Measurements from ENCODE around the gene PRLR.

PRLR gene

DNA sequence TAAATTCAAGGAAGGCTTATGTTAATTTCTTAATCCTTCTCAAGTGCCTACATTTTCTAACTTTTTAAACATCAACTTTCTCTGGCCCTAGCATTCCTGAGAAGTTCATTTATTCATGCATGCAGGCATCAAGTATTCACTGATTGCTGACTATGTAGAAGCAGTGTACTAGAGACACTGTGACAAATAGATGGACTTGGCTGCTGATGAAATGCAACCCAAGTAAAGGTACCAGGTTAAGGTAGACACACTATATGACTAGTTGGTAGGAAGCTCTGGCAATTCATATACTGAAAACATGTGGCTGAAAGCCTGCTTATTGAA lies 66.6 kb downstream of the PRLR start:
- no peak for DNase-seq
- H2BK15ac ChIP-seq (ENCODE audit: low read depth, poor library complexity, severe bottlenecking), result no peak overlapping the region

DNA sequence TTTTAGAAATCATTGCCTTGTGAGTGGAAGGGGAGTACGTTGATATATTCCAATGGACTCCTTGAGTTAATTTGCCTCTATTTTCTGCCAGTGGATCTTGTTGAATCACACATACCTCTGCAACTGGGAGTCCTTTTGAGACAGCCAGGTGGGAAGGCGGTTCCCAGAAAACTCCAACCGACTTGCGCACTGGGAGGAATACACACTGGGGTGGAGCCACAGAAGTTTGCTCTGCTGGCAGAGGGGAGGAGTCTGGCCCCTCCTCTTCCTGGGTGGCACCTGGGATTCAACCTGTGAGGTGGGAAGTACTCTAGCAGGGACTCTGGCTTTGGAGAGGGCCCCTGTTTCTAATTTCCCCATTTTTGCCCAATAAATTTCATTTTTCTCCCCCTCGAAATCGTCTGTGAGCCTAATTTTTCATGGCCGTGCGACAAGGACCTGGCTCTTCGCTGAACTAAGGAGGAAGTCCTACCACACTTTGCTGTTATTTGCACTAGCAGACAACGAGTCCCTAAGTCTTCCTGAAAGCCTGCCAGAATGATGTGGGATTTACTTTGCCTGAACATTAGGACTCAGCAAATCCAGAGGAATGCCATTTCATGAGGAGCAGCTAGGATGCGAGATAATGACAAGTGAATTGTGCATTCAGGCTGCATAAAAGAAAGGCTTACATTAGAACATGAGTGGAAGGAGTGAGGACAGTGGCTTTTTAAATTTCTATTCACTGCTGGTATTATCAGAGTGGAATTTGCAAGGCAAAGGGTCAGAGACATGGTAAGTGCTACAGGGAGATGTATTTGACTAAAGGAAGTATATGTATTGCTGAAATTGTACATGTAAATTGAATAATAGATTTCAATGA lies 67.2 kb downstream of the PRLR start:
- Histone ChIP-seq H3K4me2 (ENCODE audit: low read length, poor library complexity, severe bottlenecking) (no peak overlapping the region), H3K4ac (ENCODE audit: low read depth in 1 of 2, low read length in 2 of 2) (no peak overlapping the region), H3K18ac (ENCODE audit: low read depth in 1 of 2, low read length in 2 of 2) (no peak overlapping the region), H2BK5ac (ENCODE audit: low read depth, low read length, poor library complexity, severe bottlenecking) (no peak overlapping the region), H3K23ac (ENCODE audit: low read length in 2 of 2) (no peak overlapping the region), H3K9me3 (ENCODE audit: control insufficient read depth, low read length) (no peaks in the 10 kb centered on the region), H2AK5ac (ENCODE audit: low read length, severe bottlenecking) (no peak overlapping the region), H2BK15ac (ENCODE audit: low read depth, poor library complexity, severe bottlenecking) (no peak overlapping the region), H2BK120ac (ENCODE audit: low read depth, low read length) (no peak overlapping the region), H3K79me1 (replicated peaks; ENCODE audit: low read length, poor library complexity, severe bottlenecking) (no peaks in the 10 kb centered on the region), H3K14ac (ENCODE audit: low read length in 2 of 2) (no peak overlapping the region), H3K4me1 (ENCODE audit: control insufficient read depth, insufficient read depth, low read depth, low read length) (no peaks in the 10 kb centered on the region), H2AFZ (ENCODE audit: low read depth, low read length) (no peak overlapping the region), H4K91ac (ENCODE audit: low read length) (no peak overlapping the region), H3K36me3 (ENCODE audit: control insufficient read depth in 1 of 2, insufficient read depth in 2 of 2, low read depth in 1 of 2, low read length in 2 of 2) (no peaks in the 10 kb centered on the region), H4K8ac (ENCODE audit: low read length) (no peak overlapping the region), H3K9ac (ENCODE audit: low read length) (no peak overlapping the region), H3K4me3 (ENCODE audit: insufficient read depth in 1 of 2, low read depth in 1 of 2, low read length in 2 of 2) (no peak overlapping the region), H3K27me3 (ENCODE audit: control insufficient read depth in 1 of 2, insufficient read depth in 1 of 2, low read length in 2 of 2) (no peaks in the 10 kb centered on the region), H3K27ac (ENCODE audit: low read length, poor library complexity, severe bottlenecking) (no peak overlapping the region), H2BK12ac (ENCODE audit: low read length in 2 of 2) (no peak overlapping the region)
- 90% methylated on average over 11 of the region's 11 CpGs for WGBS
- DNase-seq, result no peak

More for the DNA sequence above, 66.6 kb downstream of the PRLR start:
- H3K18ac ChIP-seq (ENCODE audit: low read depth in 1 of 2, low read length in 2 of 2), result no peak overlapping the region
- H3K27ac ChIP-seq (ENCODE audit: low read length, poor library complexity, severe bottlenecking), result no peak overlapping the region
- H4K8ac ChIP-seq (ENCODE audit: low read length), result no peak overlapping the region
- no peaks in the 10 kb centered on the region for H3K4me1 ChIP-seq (ENCODE audit: control insufficient read depth, insufficient read depth, low read depth, low read length)
- no peak overlapping the region for H2AK5ac ChIP-seq (ENCODE audit: low read length, severe bottlenecking)
- no peak overlapping the region for H2AFZ ChIP-seq (ENCODE audit: low read depth, low read length)
- H3K9me3 ChIP-seq (ENCODE audit: control insufficient read depth, low read length), result no peaks in the 10 kb centered on the region
- no peak overlapping the region for H3K9ac ChIP-seq (ENCODE audit: low read length)
- no peak overlapping the region for H3K4me3 ChIP-seq (ENCODE audit: insufficient read depth in 1 of 2, low read depth in 1 of 2, low read length in 2 of 2)
- no peaks in the 10 kb centered on the region for H3K36me3 ChIP-seq (ENCODE audit: control insufficient read depth in 1 of 2, insufficient read depth in 2 of 2, low read depth in 1 of 2, low read length in 2 of 2)
- no peaks in the 10 kb centered on the region for H3K79me1 ChIP-seq (replicated peaks; ENCODE audit: low read length, poor library complexity, severe bottlenecking)
- H2BK5ac ChIP-seq (ENCODE audit: low read depth, low read length, poor library complexity, severe bottlenecking), result no peak overlapping the region
- H3K4me2 ChIP-seq (ENCODE audit: low read length, poor library complexity, severe bottlenecking), result no peak overlapping the region
- H2BK12ac ChIP-seq (ENCODE audit: low read length in 2 of 2), result no peak overlapping the region
- H4K91ac ChIP-seq (ENCODE audit: low read length), result no peak overlapping the region
- no peaks in the 10 kb centered on the region for H3K27me3 ChIP-seq (ENCODE audit: control insufficient read depth in 1 of 2, insufficient read depth in 1 of 2, low read length in 2 of 2)
- no peak overlapping the region for H2BK120ac ChIP-seq (ENCODE audit: low read depth, low read length)
- no peak overlapping the region for H3K23ac ChIP-seq (ENCODE audit: low read length in 2 of 2)
- H3K14ac ChIP-seq (ENCODE audit: low read length in 2 of 2), result no peak overlapping the region
- H3K4ac ChIP-seq (ENCODE audit: low read depth in 1 of 2, low read length in 2 of 2), result no peak overlapping the region

DNA sequence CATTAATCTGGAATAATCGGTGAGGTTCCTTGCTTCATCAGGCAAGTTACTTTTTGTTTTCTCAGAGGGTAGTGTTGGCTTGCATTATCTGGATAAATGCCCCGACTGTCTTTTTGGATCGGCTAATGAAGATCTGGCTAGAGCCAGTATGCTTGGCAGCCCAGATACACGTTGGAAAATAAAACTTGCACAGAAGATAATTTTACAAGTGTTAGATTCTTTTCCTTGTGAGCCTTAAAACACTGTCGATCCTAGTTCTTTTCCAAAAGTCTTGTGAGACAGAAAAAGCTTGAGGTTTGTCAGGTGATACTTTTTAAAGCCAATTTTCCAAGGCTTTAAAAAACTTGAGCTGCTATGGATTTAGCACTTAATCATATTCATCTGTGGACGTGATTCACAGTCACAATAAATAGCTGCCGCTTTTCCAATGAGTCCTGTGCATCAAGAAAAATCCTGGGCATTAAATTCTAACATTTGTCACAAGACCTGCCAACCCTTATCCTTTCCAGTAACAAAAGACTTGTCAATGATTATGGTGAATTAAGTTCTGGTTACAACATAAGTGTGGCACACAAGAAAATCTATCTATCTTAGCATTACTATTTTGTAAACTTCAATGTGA lies 68.5 kb downstream of the PRLR start:
- DNase-seq, result no peak
- Histone ChIP-seq H3K4me3 (ENCODE audit: insufficient read depth in 1 of 2, low read depth in 1 of 2, low read length in 2 of 2) (peak overlapping the region in 1 of 2 experiments; percentile 36), H2AFZ (ENCODE audit: low read depth, low read length) (no peak overlapping the region), H2BK12ac (ENCODE audit: low read length in 2 of 2) (no peak overlapping the region), H3K4me2 (ENCODE audit: low read length, poor library complexity, severe bottlenecking) (no peak overlapping the region), H2AK5ac (ENCODE audit: low read length, severe bottlenecking) (no peak overlapping the region), H3K9me3 (ENCODE audit: control insufficient read depth, low read length) (no peaks in the 10 kb centered on the region), H3K23ac (ENCODE audit: low read length in 2 of 2) (no peak overlapping the region), H3K9ac (ENCODE audit: low read length) (peak overlapping the region; percentile 70), H2BK5ac (ENCODE audit: low read depth, low read length, poor library complexity, severe bottlenecking) (no peak overlapping the region), H3K79me1 (replicated peaks; ENCODE audit: low read length, poor library complexity, severe bottlenecking) (no peaks in the 10 kb centered on the region), H3K27me3 (ENCODE audit: control insufficient read depth in 1 of 2, insufficient read depth in 1 of 2, low read length in 2 of 2) (no peaks in the 10 kb centered on the region), H2BK120ac (ENCODE audit: low read depth, low read length) (no peak overlapping the region), H3K4ac (ENCODE audit: low read depth in 1 of 2, low read length in 2 of 2) (no peak overlapping the region), H3K36me3 (ENCODE audit: control insufficient read depth in 1 of 2, insufficient read depth in 2 of 2, low read depth in 1 of 2, low read length in 2 of 2) (no peaks in the 10 kb centered on the region), H3K18ac (ENCODE audit: low read depth in 1 of 2, low read length in 2 of 2) (no peak overlapping the region), H4K91ac (ENCODE audit: low read length) (no peak overlapping the region), H3K14ac (ENCODE audit: low read length in 2 of 2) (no peak overlapping the region), H2BK15ac (ENCODE audit: low read depth, poor library complexity, severe bottlenecking) (no peak overlapping the region), H3K27ac (ENCODE audit: low read length, poor library complexity, severe bottlenecking) (no peak overlapping the region), H3K4me1 (ENCODE audit: control insufficient read depth, insufficient read depth, low read depth, low read length) (no peaks in the 10 kb centered on the region), H4K8ac (ENCODE audit: low read length) (no peak overlapping the region)
- WGBS, result 90% methylated on average over 7 of the region's 7 CpGs

DNA sequence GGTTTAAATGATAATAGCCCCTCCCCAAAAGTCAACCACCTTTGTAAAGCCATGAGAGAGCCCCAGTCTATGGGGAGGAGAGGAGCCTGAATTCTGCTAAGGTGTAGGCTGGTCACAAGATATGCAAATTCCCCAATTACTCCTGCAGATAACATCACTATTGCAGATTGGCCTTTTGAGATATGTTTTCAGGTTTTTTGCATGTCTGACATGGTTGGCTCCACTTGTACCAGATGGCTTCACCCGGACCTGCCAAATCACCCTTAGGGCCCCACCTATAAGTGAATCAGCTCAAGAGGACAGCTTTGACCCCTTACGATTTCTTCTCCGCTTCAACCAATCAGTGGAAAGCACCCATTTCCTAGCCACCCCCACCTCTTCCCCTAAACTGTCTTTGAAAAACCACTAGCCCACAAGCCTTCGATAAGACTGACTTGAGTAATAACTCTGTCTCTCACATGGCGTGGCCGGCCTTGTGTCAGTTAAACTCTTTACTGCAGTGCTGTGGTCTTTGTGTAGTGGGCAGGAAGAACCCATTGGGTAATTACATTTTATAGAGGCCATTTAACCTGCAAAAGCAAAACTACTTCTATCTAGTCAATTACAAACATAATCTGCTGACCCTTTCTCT lies 69.7 kb downstream of the PRLR start:
- Histone ChIP-seq H2BK5ac (ENCODE audit: low read depth, low read length, poor library complexity, severe bottlenecking) (no peak overlapping the region), H2AFZ (ENCODE audit: low read depth, low read length) (no peak overlapping the region), H3K4me1 (ENCODE audit: control insufficient read depth, insufficient read depth, low read depth, low read length) (no peaks in the 10 kb centered on the region), H3K4ac (ENCODE audit: low read depth in 1 of 2, low read length in 2 of 2) (no peak overlapping the region), H2BK12ac (ENCODE audit: low read length in 2 of 2) (no peak overlapping the region), H4K8ac (ENCODE audit: low read length) (no peak overlapping the region), H3K36me3 (ENCODE audit: control insufficient read depth in 1 of 2, insufficient read depth in 2 of 2, low read depth in 1 of 2, low read length in 2 of 2) (no peaks in the 10 kb centered on the region), H2BK15ac (ENCODE audit: low read depth, poor library complexity, severe bottlenecking) (no peak overlapping the region), H2BK120ac (ENCODE audit: low read depth, low read length) (no peak overlapping the region), H2AK5ac (ENCODE audit: low read length, severe bottlenecking) (no peak overlapping the region), H3K4me3 (ENCODE audit: insufficient read depth in 1 of 2, low read depth in 1 of 2, low read length in 2 of 2) (no peak overlapping the region), H3K9ac (ENCODE audit: low read length) (no peak overlapping the region), H3K23ac (ENCODE audit: low read length in 2 of 2) (no peak overlapping the region), H3K27me3 (ENCODE audit: control insufficient read depth in 1 of 2, insufficient read depth in 1 of 2, low read length in 2 of 2) (no peaks in the 10 kb centered on the region), H3K9me3 (ENCODE audit: control insufficient read depth, low read length) (no peaks in the 10 kb centered on the region), H3K27ac (ENCODE audit: low read length, poor library complexity, severe bottlenecking) (no peak overlapping the region), H4K91ac (ENCODE audit: low read length) (no peak overlapping the region), H3K14ac (ENCODE audit: low read length in 2 of 2) (no peak overlapping the region), H3K79me1 (replicated peaks; ENCODE audit: low read length, poor library complexity, severe bottlenecking) (no peaks in the 10 kb centered on the region), H3K18ac (ENCODE audit: low read depth in 1 of 2, low read length in 2 of 2) (no peak overlapping the region), H3K4me2 (ENCODE audit: low read length, poor library complexity, severe bottlenecking) (no peak overlapping the region)
- DNase-seq, result no peak
- 88% methylated on average over 3 of the region's 6 CpGs for WGBS

Measured in mesenchymal stem cell (in vitro differentiated cells and primary cell).